AG09309 (cell line): Measurements from ENCODE around the gene SPAG7.

Experiments used
- DNase-seq: peaks from one replicate; pipeline ENCODE4 v3.0.0-alpha.2; 2010; ENCODE audit warnings: low read depth
- H3K4me3 ChIP-seq: 2 replicates; pipeline ENCODE4 v1.5.1; 2011; ENCODE audit warnings: mild to moderate bottlenecking, low read depth, low read length, moderate library complexity; ENCODE audit not compliant: control insufficient read depth
- CTCF ChIP-seq: IDR thresholded peaks from 2 replicates; pipeline ENCODE4 v1.5.1; 2011; ENCODE audit warnings: mild to moderate bottlenecking, low read depth, low read length, inconsistent platforms; ENCODE audit not compliant: insufficient read depth, control insufficient read depth; ENCODE audit errors: missing control alignments

SPAG7 gene

GRCh38 chr17:4938069-4938491 is 29.5 kb downstream of the SPAG7 start:
- TF ChIP-seq CTCF = no peak
- no peak for DNase-seq
- no peak overlapping the region for H3K4me3 ChIP-seq

GRCh38 chr17:4937553-4937952 is 30.1 kb downstream of the SPAG7 start:
- no peak for DNase-seq
- no peak overlapping the region for H3K4me3 ChIP-seq
- no peak for TF ChIP-seq CTCF

- no peak for DNase-seq
- no peak for TF ChIP-seq CTCF
- no peak overlapping the region for H3K4me3 ChIP-seq
Measured at GRCh38 chr17:4936436-4936835, 31.2 kb downstream of the SPAG7 start.

GRCh38 chr17:4935650-4936049 is 32.0 kb downstream of the SPAG7 start:
- DNase-seq = no peak
- no peak for TF ChIP-seq CTCF
- no peak overlapping the region for H3K4me3 ChIP-seq

- peak; percentile 53 for TF ChIP-seq CTCF
- no peak for DNase-seq
- peak overlapping the region; percentile 13; the same call in 1 of the 2 replicates for H3K4me3 ChIP-seq
Measured at GRCh38 chr17:4934173-4934979, 33.2 kb downstream of the SPAG7 start.

GRCh38 chr17:4933646-4934045 is 34.0 kb downstream of the SPAG7 start:
- DNase-seq = no peak
- TF ChIP-seq CTCF = no peak
- no peak overlapping the region for H3K4me3 ChIP-seq

- no peak overlapping the region for H3K4me3 ChIP-seq
- DNase-seq = no peak
- no peak for TF ChIP-seq CTCF
Measured at GRCh38 chr17:4932756-4933155, 34.9 kb downstream of the SPAG7 start.
